NCI-H187 treated with DMSO at 0.1 percent for 48 hours (cell line): ENCODE data around the gene NOXO1.
A peak's percentile ranks its signal among the peaks of the same experiment; 100 is the strongest.
"Not testable (repeated sequence)": the region's sequence is repeated elsewhere in the genome, so short reads cannot be mapped to it uniquely, and the experiment has no call there.

Experiments
- DNase-seq: peaks from one replicate; lab custom pipeline; 2025; lab: John Stamatoyannopoulos, UW

Gene NOXO1, protein sequence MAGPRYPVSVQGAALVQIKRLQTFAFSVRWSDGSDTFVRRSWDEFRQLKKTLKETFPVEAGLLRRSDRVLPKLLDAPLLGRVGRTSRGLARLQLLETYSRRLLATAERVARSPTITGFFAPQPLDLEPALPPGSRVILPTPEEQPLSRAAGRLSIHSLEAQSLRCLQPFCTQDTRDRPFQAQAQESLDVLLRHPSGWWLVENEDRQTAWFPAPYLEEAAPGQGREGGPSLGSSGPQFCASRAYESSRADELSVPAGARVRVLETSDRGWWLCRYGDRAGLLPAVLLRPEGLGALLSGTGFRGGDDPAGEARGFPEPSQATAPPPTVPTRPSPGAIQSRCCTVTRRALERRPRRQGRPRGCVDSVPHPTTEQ

DNA sequence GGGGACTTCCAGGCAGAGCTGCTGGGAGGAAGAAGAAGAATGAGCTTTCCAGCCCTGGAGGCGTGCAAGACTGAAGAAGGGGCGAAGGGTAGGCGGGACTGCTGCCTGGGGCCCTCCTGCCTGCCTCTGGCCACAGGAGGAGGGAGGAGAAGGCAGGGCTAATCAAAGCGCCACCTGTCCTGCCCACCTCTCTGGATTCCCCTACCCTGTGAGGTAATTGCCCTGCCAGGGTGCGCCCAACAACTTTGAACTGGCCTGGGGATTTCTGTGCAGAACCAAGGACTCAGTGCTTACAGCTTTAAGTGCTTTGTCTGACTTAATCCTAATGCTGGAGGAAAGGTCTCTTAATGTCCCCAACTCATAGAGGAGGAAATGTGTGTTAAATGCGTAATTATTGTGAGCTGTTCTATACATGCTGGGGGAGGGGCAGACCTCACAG, at the start of gene NOXO1:
Gene NOXO1 (minus strand): TSS at position 72 of the 439 bp plus-strand sequence. CDS start 290 bp downstream, outside the sequence.
- no peak for DNase-seq

DNA sequence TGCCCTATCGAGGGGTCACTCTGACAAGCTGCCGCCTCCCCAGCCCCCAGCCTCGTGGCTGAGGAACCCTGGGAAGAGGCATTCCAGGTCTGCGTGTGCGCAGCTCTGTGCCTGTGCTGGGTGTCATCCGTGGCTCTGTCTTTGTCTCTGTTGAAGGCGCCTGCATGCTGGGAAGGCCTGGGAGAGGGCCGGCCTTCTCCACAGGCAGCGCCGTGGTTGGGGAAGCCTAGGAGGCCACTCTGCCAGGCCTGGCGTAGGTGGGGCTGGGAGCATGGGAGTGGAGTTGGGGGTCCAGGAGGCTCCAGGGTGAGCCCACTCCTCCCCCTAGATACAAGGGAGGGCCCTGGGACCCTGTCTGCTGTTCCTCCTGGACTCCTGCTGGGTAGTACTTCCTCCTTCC, 48.8 kb upstream of the NOXO1 start:
- no peak for DNase-seq

DNA sequence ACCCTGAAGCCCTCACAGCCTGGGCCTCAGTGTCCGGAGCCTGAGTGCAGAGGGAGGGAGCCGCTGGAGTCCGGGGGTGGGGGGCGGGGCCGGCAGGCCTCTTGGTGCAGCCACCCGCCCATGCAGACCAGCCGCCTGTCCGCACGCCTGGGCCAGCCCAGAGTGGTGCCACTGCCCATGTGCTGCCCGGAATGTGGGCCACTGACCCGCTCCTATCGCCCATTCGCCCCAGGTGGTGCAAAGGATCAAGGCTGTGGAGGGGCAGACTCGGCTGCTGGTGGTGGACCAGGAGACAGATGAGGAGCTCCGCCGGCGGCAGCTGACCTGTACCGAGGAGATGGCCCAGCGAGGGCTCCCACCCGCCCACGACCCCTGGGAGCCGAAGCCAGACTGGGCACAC, 48.1 kb upstream of the NOXO1 start:
- no peak for DNase-seq

DNA sequence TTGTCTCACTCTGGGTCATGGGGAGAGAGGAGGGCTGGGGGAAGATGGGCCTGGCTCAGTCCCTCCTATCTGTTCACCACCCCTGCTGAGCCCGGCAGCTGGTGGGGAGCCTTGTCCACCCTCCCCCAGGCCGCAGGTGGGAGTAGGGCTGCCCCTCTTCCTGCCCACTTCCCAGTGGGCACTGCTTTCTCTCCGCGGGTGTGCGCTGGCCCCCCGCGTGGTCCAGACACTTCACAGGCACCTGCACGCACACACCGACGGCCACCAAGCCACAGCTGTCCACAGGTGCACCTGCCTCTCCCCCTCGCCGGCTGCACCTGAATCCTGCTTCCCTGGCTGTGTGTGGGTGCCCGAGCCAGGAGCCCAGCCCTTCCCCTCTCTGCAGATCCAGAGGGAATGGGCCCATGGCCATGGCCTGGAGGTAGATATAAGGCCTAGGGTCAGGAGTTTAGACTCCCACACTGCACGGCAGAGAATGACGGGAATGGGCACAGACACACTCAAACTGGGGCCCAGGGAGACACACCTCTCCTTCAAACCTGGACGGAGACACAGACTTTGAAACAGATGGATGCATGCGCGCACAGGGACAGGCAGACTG, 47.5 kb upstream of the NOXO1 start:
- DNase-seq = no peak

DNA sequence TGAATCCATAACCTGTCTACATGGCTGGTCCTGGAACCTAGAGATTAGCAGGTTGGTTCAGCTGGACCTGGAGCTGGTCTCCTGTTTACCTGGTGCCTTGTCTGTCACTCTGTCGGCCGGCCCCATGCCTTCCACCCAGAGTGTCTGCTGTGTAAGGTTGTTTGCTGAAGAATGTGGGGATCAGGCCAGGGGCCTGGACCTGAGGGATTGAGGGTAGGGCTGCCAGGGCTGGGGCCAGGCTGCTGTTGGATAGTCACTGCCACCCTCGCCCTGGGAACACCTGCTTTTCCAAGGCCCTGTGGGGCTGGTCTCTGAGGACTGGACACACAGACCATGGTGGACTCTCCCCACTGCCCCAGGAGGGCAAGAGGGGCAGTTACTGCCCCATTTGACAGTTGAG, 46.9 kb upstream of the NOXO1 start:
- DNase-seq = no peak

DNA sequence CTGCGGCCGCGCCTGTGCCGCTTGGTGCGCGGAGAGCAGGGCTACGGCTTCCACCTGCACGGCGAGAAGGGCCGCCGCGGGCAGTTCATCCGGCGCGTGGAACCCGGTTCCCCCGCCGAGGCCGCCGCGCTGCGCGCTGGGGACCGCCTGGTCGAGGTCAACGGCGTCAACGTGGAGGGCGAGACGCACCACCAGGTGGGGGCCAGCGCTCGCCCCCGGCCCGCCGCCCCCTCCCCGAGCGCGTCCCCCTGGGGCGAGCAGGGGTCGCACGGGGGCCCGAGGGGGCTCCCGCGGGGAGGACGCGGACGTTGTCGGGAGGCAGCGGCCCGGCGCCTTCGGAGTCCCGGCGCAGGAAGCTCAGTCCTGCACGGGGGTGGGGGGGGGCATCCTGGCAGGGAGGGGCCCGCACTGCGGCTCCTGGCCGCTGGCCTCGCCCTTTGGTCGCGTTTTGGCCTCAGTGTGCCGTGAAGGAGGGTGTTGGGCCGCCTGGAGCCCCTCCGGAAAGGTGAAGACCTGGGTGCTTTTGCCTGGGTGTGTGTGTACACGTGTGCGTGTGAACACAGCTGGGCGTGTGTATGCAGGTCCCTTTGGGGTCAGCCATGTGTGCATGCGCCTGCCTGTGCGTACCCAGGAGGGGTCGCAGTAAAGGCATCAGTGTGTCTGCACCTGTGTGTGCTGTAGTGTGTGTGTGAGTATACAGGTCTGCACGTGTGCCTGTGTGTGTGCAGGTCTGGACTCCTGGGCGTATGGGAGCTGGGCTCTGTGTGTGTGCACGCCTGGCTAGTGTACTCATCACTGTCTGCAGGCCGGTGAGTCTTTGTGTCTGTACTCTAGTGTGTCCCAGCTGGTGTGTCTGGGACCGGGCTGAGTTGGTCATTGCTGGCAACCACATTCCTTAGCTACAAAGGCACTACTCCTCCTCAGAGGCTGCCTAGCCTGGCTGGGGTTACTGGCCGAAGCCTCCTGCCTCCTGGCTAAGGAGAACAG, 46.0 kb upstream of the NOXO1 start:
- DNase-seq = no peak

DNA sequence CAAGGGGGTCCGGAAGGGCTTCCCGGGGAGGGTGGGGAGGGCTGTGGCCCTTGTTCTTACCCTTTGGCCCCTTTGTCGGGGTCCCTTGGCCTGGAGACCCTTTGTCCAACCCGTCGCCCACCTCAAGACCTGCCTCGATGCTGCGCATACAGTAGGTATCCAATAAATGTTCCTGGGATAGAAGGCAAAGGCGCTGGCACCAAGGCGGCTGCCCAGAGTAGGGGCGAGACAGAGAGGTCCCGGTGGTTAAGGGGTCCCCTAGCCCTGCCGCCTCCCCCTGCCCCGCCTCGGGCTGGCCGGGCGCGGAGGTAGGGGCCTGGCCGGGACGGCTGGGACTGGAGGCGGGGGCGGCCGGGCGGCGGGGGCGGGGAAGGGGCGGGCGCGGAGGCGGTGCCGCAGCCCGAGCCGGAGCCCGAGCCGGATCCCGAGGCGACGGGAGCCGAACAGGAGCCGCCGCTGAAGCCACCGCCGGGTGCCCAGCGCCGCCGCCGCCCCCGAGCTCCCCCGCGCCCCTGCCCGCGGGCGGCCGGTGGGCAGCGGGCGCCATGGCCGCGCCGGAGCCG, 45.3 kb upstream of the NOXO1 start, which contains the start of gene NHERF2:
Gene NHERF2 (plus strand): TSS at position 442 of the 563 bp plus-strand sequence. CDS start 104 bp downstream, at position 546.
- no peak for DNase-seq

DNA sequence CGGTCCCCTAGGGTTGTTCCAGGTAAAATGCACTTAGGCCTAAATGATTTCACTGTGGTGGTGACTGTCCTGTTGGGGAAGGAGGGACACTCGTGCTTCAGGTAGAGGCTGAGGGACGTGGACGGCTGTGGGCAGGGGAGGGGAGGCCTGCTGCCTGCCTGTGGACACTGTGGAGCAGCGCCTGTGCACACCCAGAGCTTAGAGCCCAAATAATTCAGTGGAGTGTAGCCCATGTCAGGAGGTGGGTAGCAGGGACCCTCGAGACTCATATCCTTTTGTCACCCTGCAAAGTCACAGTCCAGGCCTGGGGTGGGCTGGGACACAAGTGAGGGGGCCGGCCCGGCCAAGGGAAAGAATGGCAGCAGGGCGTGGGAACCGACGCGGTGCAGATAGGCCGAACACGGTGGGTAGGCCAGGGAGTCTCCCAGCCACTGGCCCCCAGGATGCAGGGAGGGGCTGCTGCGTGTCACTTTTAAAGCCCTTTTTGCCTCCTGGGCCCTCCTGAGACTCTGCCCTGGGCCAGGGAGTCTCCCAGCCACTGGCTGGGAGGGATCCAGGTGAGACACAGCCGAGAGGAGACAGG, 44.7 kb upstream of the NOXO1 start:
- DNase-seq = no peak

DNA sequence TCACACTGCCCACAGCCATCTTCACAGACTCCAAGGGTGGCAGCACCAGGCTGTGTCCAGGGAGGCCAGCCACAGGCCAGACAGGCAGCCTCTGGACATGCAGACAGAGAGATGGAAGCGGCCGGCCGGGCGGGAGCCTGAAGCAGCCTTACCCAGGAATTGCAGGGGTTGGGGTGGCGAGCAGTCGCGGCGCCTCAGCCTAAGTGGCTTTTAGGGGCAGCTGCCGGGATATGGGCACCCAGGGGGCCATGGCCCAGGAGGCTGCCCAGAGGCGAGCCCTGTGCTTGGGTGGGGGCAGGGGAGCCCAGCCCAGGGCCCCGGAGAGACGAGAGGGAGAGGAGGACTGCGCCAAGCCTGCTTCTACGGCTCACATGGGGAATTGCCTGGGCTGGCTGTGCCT, 44.0 kb upstream of the NOXO1 start:
- DNase-seq = no peak

DNA sequence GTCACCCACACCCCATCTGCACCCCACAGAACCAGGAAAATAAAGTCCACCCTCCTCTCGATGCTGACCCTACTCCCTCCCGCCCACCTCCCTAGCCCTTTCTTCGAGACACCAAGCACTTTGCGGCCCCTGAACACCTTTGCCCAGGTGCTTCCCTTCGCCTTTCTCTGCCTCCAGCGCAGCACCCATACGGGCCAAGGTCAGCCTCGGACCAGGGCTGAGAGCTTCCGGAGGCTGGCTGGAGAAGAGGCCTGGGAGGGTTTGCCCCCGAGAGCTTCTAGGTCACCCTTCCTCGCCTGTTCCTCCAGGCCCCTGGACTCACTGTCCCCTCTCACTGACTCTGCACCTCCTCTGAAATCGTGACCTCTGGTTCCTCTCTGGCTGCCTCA, 42.8 kb upstream of the NOXO1 start:
- no peak for DNase-seq

DNA sequence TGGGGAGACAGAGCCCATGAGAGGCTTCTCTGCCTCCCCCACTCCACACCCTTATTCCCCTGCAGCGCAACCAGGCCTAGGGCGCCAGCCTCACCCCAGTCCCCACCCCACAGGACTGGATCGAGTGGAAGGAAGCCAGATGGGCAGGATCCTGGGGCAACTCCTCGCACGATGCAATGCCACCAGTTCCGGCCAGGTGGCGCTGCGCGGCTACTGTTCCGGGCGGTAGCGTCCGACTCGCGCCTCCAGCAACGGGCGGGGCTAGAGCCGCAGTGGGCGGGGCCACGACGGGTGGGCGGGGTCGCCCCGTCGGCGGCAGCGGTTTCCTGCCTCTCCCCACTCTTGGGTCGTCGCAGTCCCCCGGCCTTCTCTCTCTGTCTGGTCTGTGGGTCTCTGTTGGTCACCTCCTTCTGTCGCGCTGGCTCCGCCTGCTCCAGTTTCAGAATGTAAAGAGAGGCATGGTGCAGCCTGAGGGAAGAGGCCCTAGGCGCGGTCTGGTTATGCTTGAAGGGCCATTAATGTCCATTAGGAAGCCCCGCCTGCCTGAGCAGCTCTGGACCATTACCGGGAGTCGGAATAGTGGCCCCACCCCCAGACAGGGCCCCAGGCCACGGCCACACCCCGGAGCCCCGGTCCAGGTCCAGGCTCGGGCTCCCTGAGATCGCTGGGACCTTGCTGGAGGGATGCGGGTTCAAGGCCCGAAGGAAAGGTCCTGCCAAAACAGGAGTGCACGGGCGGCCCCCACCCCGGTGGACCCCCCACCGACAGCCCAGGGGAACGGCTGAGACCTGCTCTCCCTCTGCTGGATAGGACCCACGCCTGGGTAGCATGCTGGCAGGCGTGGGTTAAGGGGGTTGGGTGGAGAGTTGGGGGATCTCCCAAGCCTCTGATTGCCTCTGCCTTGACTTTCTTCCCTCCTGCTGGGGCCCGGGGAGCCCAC, 42.1 kb upstream of the NOXO1 start:
- DNase-seq = peak; percentile 70

DNA sequence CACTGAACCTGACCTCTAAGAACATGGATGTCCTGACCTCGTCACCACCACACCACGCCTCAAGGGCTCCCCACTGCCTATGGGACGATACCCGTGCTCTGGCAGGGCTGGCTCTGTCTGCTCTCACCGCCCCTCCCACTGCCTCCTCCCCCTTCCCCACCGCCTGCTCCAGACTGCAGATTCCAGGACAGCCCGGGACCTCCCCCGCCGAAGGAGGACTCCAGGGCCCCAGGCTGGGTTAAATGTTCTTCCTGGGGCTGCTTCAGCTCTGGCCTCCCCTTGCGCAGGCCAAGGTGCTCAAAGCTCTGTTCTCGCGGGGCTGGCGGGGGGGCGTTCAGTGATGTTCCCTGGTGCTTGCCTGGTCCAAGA, 41.4 kb upstream of the NOXO1 start:
- DNase-seq = no peak

DNA sequence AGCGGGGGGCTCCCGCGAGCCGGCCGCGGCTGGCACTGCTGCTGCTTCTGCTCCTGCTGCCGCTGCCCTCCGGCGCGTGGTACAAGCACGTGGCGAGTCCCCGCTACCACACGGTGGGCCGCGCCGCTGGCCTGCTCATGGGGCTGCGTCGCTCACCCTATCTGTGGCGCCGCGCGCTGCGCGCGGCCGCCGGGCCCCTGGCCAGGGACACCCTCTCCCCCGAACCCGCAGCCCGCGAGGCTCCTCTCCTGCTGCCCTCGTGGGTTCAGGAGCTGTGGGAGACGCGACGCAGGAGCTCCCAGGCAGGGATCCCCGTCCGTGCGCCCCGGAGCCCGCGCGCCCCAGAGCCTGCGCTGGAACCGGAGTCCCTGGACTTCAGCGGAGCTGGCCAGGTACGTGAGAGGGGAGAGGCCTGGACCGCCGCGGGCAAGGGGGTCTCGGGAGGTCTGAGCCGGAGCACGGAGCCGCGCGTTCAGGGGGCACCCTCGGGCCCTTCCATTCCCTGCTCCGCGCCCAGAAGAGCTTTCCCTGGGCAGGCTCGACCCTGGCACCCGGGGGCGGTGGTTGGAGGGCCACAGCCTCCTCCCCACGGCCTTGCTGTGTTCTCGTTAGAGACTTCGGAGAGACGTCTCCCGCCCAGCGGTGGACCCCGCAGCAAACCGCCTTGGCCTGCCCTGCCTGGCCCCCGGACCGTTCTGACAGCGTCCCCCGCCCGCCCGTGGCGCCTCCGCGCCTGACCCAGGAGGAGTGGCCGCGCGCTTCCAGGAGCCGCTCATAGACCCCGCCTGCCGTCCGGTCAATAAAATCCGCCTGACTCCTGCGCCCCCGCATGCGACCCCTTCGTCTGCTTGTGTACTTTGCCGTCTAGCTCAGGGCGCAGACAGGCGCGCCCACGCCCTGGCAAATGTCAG, 38.9 kb upstream of the NOXO1 start:
- DNase-seq = no peak

DNA sequence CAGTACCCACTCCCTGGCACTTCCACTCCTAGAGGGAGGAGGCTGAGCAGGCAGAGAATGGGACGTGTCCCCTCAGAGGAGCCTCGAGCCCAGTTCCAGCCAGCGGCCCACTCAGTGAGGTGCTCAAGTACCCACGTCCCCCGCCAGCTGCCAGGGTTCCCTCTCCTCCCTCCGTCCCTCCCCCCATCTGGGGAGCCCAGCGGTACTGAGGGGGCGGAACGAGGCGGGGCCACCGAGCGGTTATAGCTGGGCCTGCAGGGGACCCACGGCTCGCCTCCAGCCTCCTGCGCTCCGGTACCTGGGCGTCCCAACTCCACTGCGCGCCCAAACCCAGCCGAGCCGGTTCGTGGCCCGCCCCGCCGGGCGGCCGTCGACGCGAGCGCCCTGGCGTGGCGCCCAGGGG, 38.2 kb upstream of the NOXO1 start, which contains the start of gene NPW:
Gene NPW (plus strand): TSS at position 268 of the 403 bp plus-strand sequence.
- no peak for DNase-seq

DNA sequence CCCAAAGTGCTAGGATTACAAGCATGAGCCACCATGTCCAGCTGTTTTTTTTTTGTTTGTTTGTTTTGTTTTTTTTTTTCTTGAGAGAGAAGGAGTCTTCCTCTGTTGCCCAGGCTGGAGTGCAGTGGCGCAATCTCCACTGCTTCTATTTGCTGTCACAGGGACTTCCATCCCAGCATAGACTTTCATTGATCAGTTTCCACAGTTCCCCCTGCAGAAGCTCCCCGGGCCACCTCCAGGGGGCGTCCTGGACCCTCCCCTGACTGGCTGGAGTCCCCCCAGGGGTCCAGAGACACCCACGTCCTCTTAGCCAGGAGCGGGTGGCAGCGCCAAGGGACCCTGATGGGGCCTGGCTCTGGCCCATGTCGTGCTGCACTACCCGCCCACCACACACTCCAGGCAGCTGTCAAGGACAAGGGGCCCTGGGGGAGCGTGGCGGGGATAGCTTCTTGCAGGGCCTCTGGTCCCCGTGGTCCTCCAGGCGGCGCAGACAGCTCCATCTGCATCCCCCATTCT, 35.2 kb upstream of the NOXO1 start:
- DNase-seq = no peak

DNA sequence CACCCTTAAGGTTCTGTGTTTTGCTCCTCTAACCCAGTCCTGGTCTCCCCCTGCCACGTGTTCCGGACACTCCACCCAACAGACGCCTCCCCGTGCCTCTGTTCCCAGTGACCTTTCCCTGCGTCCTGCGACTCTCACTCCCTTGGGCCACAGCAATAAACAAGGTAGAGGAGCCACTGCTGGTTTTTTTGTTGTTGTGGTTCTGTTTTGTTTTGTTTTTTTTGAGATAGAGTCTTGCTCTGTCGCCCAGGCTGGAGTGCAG, 34.6 kb upstream of the NOXO1 start:
- no peak for DNase-seq

DNA sequence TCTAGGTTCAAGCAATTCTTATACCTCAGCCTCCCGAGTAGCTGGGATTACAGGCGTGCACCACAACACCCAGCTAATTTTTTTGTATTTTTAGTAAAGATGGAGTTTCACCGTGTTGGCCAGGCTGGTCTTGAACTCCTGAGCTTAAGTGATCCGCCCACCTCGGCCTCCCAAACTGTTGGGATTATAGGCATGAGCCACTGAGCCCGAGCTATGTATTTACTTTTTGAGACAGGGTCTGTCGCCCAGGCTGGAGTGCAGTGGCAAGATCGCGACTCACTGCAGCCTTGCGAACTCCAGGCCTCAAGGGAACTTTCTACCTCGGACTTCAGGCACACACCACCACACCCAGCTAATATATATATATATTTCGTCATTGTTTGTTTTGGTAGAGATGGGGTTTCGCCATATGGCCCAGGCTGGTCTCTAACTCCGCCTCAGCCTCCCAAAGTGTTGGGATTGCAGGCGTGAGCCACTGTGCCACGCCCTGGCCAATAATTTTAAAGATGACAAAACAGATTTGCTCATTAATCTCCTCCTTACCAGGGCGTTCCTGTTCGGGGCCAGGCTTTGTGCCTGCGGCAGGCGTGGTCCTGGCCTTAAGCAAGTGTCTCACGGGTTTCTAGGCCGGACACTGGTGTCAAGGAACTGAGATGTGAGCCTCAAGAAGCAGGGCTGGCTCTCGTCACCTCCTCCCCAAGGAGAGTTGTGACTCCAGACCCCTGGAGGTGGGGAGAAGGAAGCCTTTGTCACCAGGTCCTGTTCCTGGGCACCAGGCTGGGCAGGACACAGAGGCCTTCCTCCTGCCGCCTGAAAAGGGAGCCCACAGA, 34.1 kb upstream of the NOXO1 start:
- no peak for DNase-seq

DNA sequence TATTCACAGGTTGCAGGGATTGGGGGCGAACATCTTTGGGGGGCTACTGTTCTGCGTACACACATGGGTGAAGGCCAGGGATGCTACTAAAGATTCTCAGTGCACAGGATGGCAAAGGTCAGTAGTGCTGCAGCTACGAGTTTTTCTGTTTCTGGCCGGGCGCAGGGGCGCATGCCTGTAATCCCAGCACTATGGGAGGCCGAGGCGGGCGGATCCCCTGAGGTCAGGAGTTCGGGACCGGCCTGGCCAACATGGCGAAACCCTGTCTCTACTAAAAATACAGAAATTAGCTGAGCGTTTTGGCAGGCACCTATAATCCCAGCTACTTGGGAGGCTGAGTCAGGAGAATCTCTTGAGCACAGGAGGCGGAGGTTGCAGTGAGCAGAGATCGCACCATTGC, 32.3 kb upstream of the NOXO1 start:
- no peak for DNase-seq

DNA sequence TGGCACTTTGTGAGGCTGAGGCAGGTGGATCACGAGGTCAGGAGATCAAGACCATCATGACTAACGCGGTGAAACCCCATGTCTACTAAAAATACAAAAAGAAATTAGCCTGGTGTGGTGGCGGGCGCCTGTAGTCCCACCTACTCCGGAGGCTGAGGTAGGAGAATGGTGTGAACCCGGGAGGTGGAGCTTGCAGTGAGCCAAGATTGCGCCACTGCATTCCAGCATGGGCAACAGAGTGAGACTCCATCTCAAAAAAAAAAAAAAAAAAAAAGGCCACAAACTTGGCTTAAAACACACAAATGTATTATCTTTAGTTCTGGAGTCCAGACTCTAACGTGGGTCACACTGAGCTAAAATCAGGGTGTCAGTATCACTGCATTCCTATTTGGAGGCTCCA, 30.5 kb upstream of the NOXO1 start:
- DNase-seq = not testable (repeated sequence)
